RWPE2 (cell line): Measurements from ENCODE around the gene ATP6V1G3.

Experiments used
- ATAC-seq: fragments of 200-7000 bp; cut with Tn5 transposase; 3 replicates; pipeline ENCODE4 v1.9.1; 2021; ENCODE audit warnings: low read depth
- DNase-seq: peaks from one replicate; pipeline ENCODE4 v3.0.0-alpha.2; 2020; ENCODE audit warnings: low spot score
- H3K27ac ChIP-seq: fragments of 450-650 bp; 2 replicates; pipeline ENCODE4 v1.5.1; 2017; ENCODE audit warnings: mild to moderate bottlenecking; ENCODE audit not compliant: poor library complexity, severe bottlenecking
- H3K27me3 ChIP-seq: fragments of 250-450 bp; sonication (Bioruptor Pico); 2 replicates; pipeline ENCODE4 v1.5.1; 2021; ENCODE audit warnings: mild to moderate bottlenecking, moderate library complexity; ENCODE audit not compliant: insufficient read depth, poor library complexity, severe bottlenecking
- H3K36me3 ChIP-seq: fragments of 250-450 bp; sonication (Bioruptor Pico); 2 replicates; pipeline ENCODE4 v1.5.1; 2020; ENCODE audit warnings: low read depth, mild to moderate bottlenecking, moderate library complexity
- H3K4me1 ChIP-seq: fragments of 250-450 bp; sonication (Bioruptor Pico); 2 replicates; pipeline ENCODE4 v1.5.1; 2021; ENCODE audit warnings: mild to moderate bottlenecking, moderate library complexity; ENCODE audit not compliant: insufficient read depth, poor library complexity, severe bottlenecking
- H3K4me3 ChIP-seq: fragments of 250-450 bp; sonication (Bioruptor Pico); 2 replicates; pipeline ENCODE4 v1.5.1; 2021; ENCODE audit warnings: mild to moderate bottlenecking, moderate library complexity; ENCODE audit not compliant: severe bottlenecking
- H3K9me3 ChIP-seq: fragments of 250-450 bp; sonication (Bioruptor Pico); 2 replicates; pipeline ENCODE4 v1.5.1; 2021; ENCODE audit warnings: mild to moderate bottlenecking, moderate library complexity; ENCODE audit not compliant: severe bottlenecking
- CTCF ChIP-seq: fragments of 450-650 bp; IDR thresholded peaks from one replicate; pipeline ENCODE4 v1.5.1; 2017; ENCODE audit warnings: mild to moderate bottlenecking, moderate library complexity; ENCODE audit not compliant: poor library complexity, severe bottlenecking

ATP6V1G3 gene

GRCh38 chr1:198496216-198497143 is 44.0 kb downstream of the ATP6V1G3 start:
- H3K27ac ChIP-seq, result peak overlapping the region; percentile 53
- H3K27me3 ChIP-seq, result no peaks in the 10 kb centered on the region
- no peaks in the 10 kb centered on the region for H3K36me3 ChIP-seq
- no peak overlapping the region for H3K4me3 ChIP-seq
- no peaks in the 10 kb centered on the region for H3K9me3 ChIP-seq
- no peak for TF ChIP-seq CTCF
- ATAC-seq, result peak; percentile 33
- no peak for DNase-seq
- H3K4me1 ChIP-seq, result peaks cover 53% of the 10 kb centered on the region

GRCh38 chr1:198495631-198496030 is 44.8 kb downstream of the ATP6V1G3 start:
- Histone ChIP-seq H3K27ac (peak overlapping the region; percentile 53), H3K4me3 (no peak overlapping the region), H3K9me3 (no peaks in the 10 kb centered on the region), H3K36me3 (no peaks in the 10 kb centered on the region), H3K27me3 (no peaks in the 10 kb centered on the region), H3K4me1 (peaks cover 53% of the 10 kb centered on the region)
- TF ChIP-seq CTCF, result no peak
- ATAC-seq, result no peak
- DNase-seq, result no peak

- TF ChIP-seq CTCF, result no peak
- DNase-seq (no peak), ATAC-seq (no peak)
- H3K27me3 ChIP-seq, result no peaks in the 10 kb centered on the region
- H3K9me3 ChIP-seq, result no peaks in the 10 kb centered on the region
- peaks cover 53% of the 10 kb centered on the region for H3K4me1 ChIP-seq
- peak overlapping the region; percentile 53 for H3K27ac ChIP-seq
- H3K36me3 ChIP-seq, result no peaks in the 10 kb centered on the region
- H3K4me3 ChIP-seq, result no peak overlapping the region
These were observed 45.8 kb downstream of the ATP6V1G3 start for GRCh38 chr1:198494658-198495103.

DNA sequence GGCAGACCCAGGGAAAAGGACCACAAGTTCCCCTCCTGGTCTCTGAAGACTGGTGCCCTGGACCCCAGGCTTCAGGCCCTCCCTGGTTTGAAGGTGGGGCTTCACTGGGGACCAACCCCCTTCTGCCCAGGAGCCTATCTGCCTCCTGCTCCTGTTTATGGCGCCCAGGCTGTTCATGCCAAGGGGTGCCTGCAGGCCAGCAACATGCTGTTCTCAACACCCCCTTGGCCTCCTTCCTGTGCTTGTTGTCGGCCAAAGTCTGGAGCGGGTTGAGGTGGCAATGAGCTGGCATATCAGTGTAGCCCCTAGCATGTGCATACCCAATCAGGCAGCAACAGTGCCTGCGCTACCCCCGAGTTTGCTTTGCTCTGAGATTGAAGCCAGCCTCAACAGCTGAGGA is 46.3 kb downstream of the ATP6V1G3 start:
- no peaks in the 10 kb centered on the region for H3K27me3 ChIP-seq
- no peaks in the 10 kb centered on the region for H3K36me3 ChIP-seq
- no peak for TF ChIP-seq CTCF
- ATAC-seq (no peak), DNase-seq (no peak)
- peak overlapping the region; percentile 82 for H3K27ac ChIP-seq
- no peaks in the 10 kb centered on the region for H3K9me3 ChIP-seq
- no peak overlapping the region for H3K4me3 ChIP-seq
- peaks cover 50% of the 10 kb centered on the region for H3K4me1 ChIP-seq

- Histone ChIP-seq H3K4me3 (no peak overlapping the region), H3K9me3 (no peaks in the 10 kb centered on the region), H3K36me3 (no peaks in the 10 kb centered on the region), H3K27ac (peak overlapping the region; percentile 82), H3K27me3 (no peaks in the 10 kb centered on the region), H3K4me1 (peaks cover 42% of the 10 kb centered on the region)
- no peak for DNase-seq
- TF ChIP-seq CTCF, result no peak
- ATAC-seq, result no peak
These were observed 47.2 kb downstream of the ATP6V1G3 start for GRCh38 chr1:198493329-198493728.
